Suprapubic skin (tissue), 4 donors: Measurements from ENCODE around the gene SCN1B.

Experiments
- EP300 ChIP-seq: sonication (generic); formaldehyde crosslinking; IDR thresholded peaks from one replicate; pipeline ENCODE4 v1.6.1; 2017; ENCODE audit warnings: antibody characterized with exemption
- POLR2A ChIP-seq, 2 donors: fragments of 450-650 bp; IDR thresholded peaks; one replicate each; pipeline ENCODE4 v1.6.1; 2017; ENCODE audit warnings: antibody characterized with exemption in 2 of 2, mild to moderate bottlenecking in 2 of 2, moderate library complexity in 2 of 2
- POLR2AphosphoS5 ChIP-seq, 3 donors: sonication (generic); formaldehyde crosslinking; IDR thresholded peaks; one replicate each; pipeline ENCODE4 v1.6.1; 2017; ENCODE audit warnings: antibody characterized with exemption in 3 of 3
- TF ChIP-seq, protein P1 (sequence below), 2 donors: fragments of 200-600 bp in 1 of 2; fragments of 450-650 bp in 1 of 2; sonication (generic) in 1 of 2; IDR thresholded peaks; one replicate each; pipeline ENCODE4 v1.5.1; 2016 to 2019; ENCODE audit warnings: antibody characterized with exemption in 2 of 2, mild to moderate bottlenecking in 1 of 2, moderate library complexity in 1 of 2

- TF ChIP-seq, protein P1, sequence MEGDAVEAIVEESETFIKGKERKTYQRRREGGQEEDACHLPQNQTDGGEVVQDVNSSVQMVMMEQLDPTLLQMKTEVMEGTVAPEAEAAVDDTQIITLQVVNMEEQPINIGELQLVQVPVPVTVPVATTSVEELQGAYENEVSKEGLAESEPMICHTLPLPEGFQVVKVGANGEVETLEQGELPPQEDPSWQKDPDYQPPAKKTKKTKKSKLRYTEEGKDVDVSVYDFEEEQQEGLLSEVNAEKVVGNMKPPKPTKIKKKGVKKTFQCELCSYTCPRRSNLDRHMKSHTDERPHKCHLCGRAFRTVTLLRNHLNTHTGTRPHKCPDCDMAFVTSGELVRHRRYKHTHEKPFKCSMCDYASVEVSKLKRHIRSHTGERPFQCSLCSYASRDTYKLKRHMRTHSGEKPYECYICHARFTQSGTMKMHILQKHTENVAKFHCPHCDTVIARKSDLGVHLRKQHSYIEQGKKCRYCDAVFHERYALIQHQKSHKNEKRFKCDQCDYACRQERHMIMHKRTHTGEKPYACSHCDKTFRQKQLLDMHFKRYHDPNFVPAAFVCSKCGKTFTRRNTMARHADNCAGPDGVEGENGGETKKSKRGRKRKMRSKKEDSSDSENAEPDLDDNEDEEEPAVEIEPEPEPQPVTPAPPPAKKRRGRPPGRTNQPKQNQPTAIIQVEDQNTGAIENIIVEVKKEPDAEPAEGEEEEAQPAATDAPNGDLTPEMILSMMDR (IDR thresholded peaks at IDR 0.05), result no peak
- TF ChIP-seq POLR2AphosphoS5 (IDR thresholded peaks at IDR 0.05) (no peak), POLR2A (IDR thresholded peaks at IDR 0.05) (no peak), EP300 (no peak)
Measured at GRCh38 chr19:35075202-35076025, 45.1 kb downstream of the SCN1B start.
